Transverse colon (tissue), 4 donors: ENCODE measurements around the gene POPDC2. TPM values are rescaled to one million over a fixed set of nuclear protein-coding genes. Genes with fewer than 3 reads are reported as not detected.

Experiments
- DNase-seq: peaks from one replicate; pipeline ENCODE4 v3.0.0-alpha.2; 2019
- H3K27ac ChIP-seq, 4 donors: fragments of 200-600 bp; sonication (generic); 2 replicates each; pipeline ENCODE4 v1.5.1; 2016 to 2018; ENCODE audit warnings: inconsistent platforms in 4 of 4
- H3K27me3 ChIP-seq: fragments of 200-600 bp; sonication (generic); 2 replicates; pipeline ENCODE4 v1.5.1; 2017; ENCODE audit warnings: inconsistent platforms
- H3K36me3 ChIP-seq, 4 donors: fragments of 200-600 bp; sonication (generic); 2 replicates each; pipeline ENCODE4 v1.5.1; 2017 to 2019; ENCODE audit warnings: inconsistent platforms in 4 of 4
- H3K4me1 ChIP-seq, 4 donors: fragments of 200-600 bp; sonication (generic); 2 replicates each; pipeline ENCODE4 v1.5.1; 2017 to 2020; ENCODE audit warnings: inconsistent platforms in 4 of 4
- H3K4me3 ChIP-seq, 4 donors: fragments of 200-600 bp; sonication (generic); 1 replicate in 1 of 4; 2 replicates in 3 of 4; pipeline versions ENCODE4 v1.5.1 to v1.6.1; 2017 to 2019; ENCODE audit warnings: inconsistent platforms in 4 of 4
- H3K9me3 ChIP-seq, 2 donors: fragments of 200-600 bp; sonication (generic); 2 replicates each; pipeline ENCODE4 v1.5.1; 2017 to 2019; ENCODE audit warnings: inconsistent platforms in 2 of 2
- EP300 ChIP-seq: sonication (generic); formaldehyde crosslinking; IDR thresholded peaks from one replicate; pipeline ENCODE4 v1.6.1; 2017; ENCODE audit warnings: antibody characterized with exemption, low read depth
- POLR2A ChIP-seq: fragments of 450-650 bp; IDR thresholded peaks from one replicate; pipeline ENCODE4 v1.6.1; 2016; ENCODE audit warnings: antibody characterized with exemption, mild to moderate bottlenecking, moderate library complexity
- POLR2AphosphoS5 ChIP-seq, 3 donors: sonication (generic); formaldehyde crosslinking; IDR thresholded peaks; one replicate each; pipeline ENCODE4 v1.6.1; 2016; ENCODE audit warnings: antibody characterized with exemption in 3 of 3
- WGBS, 2 donors: methylation state at CpG; one replicate each; pipeline ENCODE4 v1.1.5; 2018; ENCODE audit warnings: low coverage in 1 of 2; 5-methylcytosine and 5-hydroxymethylcytosine counted together
- in situ Hi-C, 4 donors: fragments of 200-750 bp; cut with MboI; loops; one replicate each; pipeline versions ENCODE4 v1.15.0 to v1.15.1; 2017; ENCODE audit warnings: low sequenced_read_pairs in 3 of 4, low pct_ligation_motif_present in 1 of 4, low pct_unique_long_range_greater_than_20kb in 1 of 4
- intact Hi-C: fragments of 100-400 bp; cut with DNase I; formaldehyde crosslinking; loops from one replicate; pipeline ENCODE4 v1.15.1; 2023; ENCODE audit warnings: low total_unique reads
- total RNA-seq, 4 donors: library from RNA; depleted of rRNA; stranded (reverse); fragments of >200 nt; gene quantifications; one replicate each; pipeline ENCODE4 v1.1.0, GENCODE V29; 2016
- TF ChIP-seq, protein P1 (sequence below), 5 experiments: fragments of 200-600 bp in 3 of 5; fragments of 450-650 bp in 2 of 5; sonication (generic) in 3 of 5; IDR thresholded peaks; 1 replicate in 2 of 5; 2 replicates in 3 of 5; pipeline ENCODE4 v1.5.1; 2016 to 2017; ENCODE audit warnings: antibody characterized with exemption in 5 of 5, inconsistent platforms in 3 of 5, mild to moderate bottlenecking in 2 of 5, moderate library complexity in 1 of 5

The POPDC2 gene
- total RNA-seq, 4 donors from 2014 or later = 15.0 to 17.7 (median 15.6) TPM

DNA sequence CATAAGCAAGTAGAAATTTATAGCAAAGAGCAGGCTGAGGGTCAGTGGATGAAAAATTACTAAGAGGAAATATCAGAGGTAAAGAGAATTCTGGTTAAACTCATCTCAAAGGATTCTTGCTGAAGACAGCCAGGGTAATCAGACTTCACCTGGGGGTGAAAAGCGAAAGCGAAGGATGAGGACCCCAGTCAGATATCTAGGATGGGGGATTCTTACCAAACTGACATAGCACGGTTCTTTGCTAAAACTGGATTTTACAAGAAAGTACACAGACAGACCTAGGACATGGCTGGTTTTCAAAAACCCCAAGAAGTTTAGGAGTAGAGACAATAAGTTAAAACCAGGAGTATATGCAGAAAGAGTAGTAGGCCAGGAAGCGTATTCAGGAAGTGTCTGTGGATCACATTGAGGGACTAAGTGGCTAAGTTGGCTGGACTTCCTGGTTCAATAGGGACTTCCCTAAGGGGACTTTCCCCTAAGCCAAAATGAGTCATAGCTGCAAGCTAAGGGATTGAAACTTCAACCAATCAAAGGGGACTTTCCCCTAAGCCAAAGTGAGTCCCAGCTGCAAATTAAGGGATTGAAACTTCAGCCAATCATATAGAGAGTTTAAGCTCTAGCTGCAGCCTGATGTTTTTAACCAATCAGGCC, 40.0 kb upstream of the POPDC2 start:
- peak; percentile 13 for DNase-seq
- Histone ChIP-seq H3K4me1 (peaks cover 0 to 32% (median 10%) of the 10 kb centered on the region in 4 donors), H3K27ac (peak overlapping the region in 2 of 4 donors; percentile 4 to 36), H3K4me3 (no peak overlapping the region), H3K36me3 (no peaks in the 10 kb centered on the region), H3K9me3 (no peaks in the 10 kb centered on the region), H3K27me3 (peaks cover 6% of the 10 kb centered on the region)
- no peak for TF ChIP-seq EP300
- TF ChIP-seq POLR2AphosphoS5 (IDR thresholded peaks at IDR 0.05) = peak in 1 of 3 donors; percentile 36
- in situ Hi-C loops = no loop called here
- intact Hi-C loops = no loop called here
- 69 to 79% methylated on average over 4 of the region's 4 CpGs for WGBS, 2 donors

DNA sequence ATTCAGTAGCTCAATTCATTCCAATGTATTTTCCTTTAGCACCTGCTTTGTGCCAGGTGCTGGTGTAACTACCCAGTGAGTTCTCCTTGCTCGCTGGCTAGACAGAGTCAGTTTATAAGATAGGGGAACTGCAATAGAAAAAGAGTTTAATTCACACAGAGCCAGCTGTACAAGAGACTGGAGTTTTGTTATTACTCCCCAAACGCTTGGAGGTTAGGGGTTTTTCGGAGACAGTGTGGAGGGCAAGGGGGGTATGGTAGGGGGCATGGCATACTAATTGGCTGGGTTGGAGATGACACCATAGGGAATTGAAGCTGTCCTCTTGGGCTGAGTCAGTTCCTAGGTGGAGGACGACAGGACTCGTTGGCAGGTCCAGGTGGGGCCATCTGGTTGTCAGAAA, 37.0 kb upstream of the POPDC2 start:
- no peak for DNase-seq
- H3K36me3 ChIP-seq = no peaks in the 10 kb centered on the region
- no peaks in the 10 kb centered on the region for H3K9me3 ChIP-seq
- TF ChIP-seq POLR2AphosphoS5 (IDR thresholded peaks at IDR 0.05) = no peak
- no peaks in the 10 kb centered on the region for H3K27me3 ChIP-seq
- no peak overlapping the region for H3K4me3 ChIP-seq
- peaks cover 0 to 13% (median 6%) of the 10 kb centered on the region in 4 donors for H3K4me1 ChIP-seq
- WGBS, 2 donors = 72 to 77% methylated on average over 5 of the region's 5 CpGs
- intact Hi-C loops = no loop called here
- no peak overlapping the region for H3K27ac ChIP-seq
- in situ Hi-C loops = loop anchor here in 3 of 4 donors (25.0 kb wide), 3 partner anchors 185 to 410 kb away; partner anchors contain the start of genes ARHGAP31 (in 1 of the 3) and TIMMDC1 (in 1 of the 3)

DNA sequence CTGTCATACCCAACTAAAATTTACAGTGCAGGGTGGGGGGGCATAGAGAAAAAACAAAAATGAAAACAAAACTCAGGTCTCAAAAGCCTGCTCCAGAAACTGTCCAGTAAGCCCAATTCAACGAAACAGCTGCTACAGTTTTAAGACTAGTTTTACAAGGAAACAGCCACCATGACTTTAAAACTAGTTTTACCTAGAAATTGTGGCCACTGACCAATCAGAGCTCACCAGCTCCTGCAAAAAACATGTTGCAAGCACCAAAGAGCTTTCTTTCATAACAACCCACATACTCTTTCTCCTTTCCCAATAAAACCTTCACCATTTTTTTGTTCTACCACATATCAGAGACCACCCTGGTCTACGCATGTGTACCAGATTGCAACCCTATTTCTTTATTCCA, 35.1 kb upstream of the POPDC2 start:
- in situ Hi-C loops = loop anchor here in 3 of 4 donors (25.0 kb wide), 3 partner anchors 183 to 408 kb away; partner anchors contain the start of genes ARHGAP31 (in 1 of the 3) and TIMMDC1 (in 1 of the 3)
- no peak for DNase-seq
- 89 to 95% methylated on average over 2 of the region's 2 CpGs for WGBS, 2 donors
- H3K9me3 ChIP-seq = no peaks in the 10 kb centered on the region
- no peak overlapping the region for H3K27ac ChIP-seq
- intact Hi-C loops = loop anchor here (1.0 kb wide), 1 partner anchor 11 kb away; no protein-coding TSS in a partner anchor
- peaks cover 0 to 5% (median 2%) of the 10 kb centered on the region in 4 donors for H3K4me1 ChIP-seq
- H3K4me3 ChIP-seq = no peak overlapping the region
- TF ChIP-seq, protein P1, sequence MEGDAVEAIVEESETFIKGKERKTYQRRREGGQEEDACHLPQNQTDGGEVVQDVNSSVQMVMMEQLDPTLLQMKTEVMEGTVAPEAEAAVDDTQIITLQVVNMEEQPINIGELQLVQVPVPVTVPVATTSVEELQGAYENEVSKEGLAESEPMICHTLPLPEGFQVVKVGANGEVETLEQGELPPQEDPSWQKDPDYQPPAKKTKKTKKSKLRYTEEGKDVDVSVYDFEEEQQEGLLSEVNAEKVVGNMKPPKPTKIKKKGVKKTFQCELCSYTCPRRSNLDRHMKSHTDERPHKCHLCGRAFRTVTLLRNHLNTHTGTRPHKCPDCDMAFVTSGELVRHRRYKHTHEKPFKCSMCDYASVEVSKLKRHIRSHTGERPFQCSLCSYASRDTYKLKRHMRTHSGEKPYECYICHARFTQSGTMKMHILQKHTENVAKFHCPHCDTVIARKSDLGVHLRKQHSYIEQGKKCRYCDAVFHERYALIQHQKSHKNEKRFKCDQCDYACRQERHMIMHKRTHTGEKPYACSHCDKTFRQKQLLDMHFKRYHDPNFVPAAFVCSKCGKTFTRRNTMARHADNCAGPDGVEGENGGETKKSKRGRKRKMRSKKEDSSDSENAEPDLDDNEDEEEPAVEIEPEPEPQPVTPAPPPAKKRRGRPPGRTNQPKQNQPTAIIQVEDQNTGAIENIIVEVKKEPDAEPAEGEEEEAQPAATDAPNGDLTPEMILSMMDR (IDR thresholded peaks at IDR 0.05) = no peak
- TF ChIP-seq EP300 (no peak), POLR2AphosphoS5 (IDR thresholded peaks at IDR 0.05) (no peak), POLR2A (no peak)
- no peaks in the 10 kb centered on the region for H3K27me3 ChIP-seq
- H3K36me3 ChIP-seq = no peaks in the 10 kb centered on the region

DNA sequence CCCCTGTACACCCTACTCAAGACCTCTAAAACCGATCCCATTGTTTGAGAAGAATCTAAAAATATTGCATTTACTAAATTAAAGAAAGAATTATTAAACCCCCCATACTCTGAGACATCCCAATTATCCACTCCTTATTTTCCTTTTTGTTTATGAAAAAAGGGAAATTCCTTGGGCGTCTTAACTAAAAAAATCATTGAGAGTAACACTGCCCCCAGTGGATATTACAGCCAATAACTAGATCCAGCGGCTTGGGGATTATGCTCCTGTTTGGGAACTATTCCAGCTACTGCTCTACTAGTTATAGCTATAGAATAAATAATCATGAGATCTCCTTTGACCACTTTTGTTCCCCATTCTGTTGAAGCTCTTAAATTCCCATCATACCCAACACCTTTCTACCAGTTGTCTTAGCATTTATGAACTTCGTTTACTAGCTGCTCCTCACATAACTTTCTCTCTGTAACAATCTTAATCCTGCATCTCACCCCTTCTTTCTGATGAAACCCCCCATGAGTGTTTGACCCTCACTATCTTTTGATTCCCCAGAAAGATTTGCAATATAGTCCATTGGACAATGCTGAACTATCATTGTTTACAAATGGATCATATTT, 29.8 kb upstream of the POPDC2 start:
- H3K4me1 ChIP-seq = no peaks in the 10 kb centered on the region
- no peaks in the 10 kb centered on the region for H3K27me3 ChIP-seq
- intact Hi-C loops = no loop called here
- 55% methylated on average over 4 of the region's 4 CpGs for WGBS, 2 donors
- no peak overlapping the region for H3K4me3 ChIP-seq
- no peaks in the 10 kb centered on the region for H3K36me3 ChIP-seq
- H3K9me3 ChIP-seq = no peaks in the 10 kb centered on the region
- in situ Hi-C loops = loop anchor here in 3 of 4 donors (25.0 kb wide), 3 partner anchors 178 to 403 kb away; partner anchors contain the start of genes ARHGAP31 (in 1 of the 3) and TIMMDC1 (in 1 of the 3)
- no peak for TF ChIP-seq POLR2A
- TF ChIP-seq, protein P1 (IDR thresholded peaks at IDR 0.05) = peak in 4 of 5 experiments; percentile 28 to 50 (median 44)
- no peak for DNase-seq
- no peak overlapping the region for H3K27ac ChIP-seq

DNA sequence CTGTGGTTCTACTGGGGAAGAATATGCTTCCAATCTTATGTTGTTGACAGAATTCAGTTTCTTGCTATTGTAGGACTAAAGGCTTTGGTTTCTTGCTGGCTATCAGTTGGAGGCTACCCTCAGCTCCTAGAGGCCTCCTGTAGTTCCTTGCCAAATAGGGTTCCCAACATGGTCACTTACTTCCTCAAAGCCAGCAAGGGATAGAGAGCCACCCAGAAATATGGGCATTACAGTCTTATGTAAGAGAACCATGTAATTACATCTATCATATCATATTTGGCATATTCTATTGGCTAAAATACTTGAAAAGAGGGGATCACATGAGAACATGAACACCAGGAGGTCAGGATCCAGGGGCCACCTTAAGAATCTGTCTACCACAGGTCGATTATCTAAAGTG, 23.0 kb upstream of the POPDC2 start:
- TF ChIP-seq POLR2A = no peak
- 40 to 50% methylated on average over 1 of the region's 1 CpG for whole genome bisulfite sequencing, 2 donors
- Histone ChIP-seq H3K36me3 (no peaks in the 10 kb centered on the region), H3K9me3 (no peaks in the 10 kb centered on the region), H3K4me1 (no peaks in the 10 kb centered on the region), H3K4me3 (no peak overlapping the region), H3K27ac (no peak overlapping the region), H3K27me3 (no peaks in the 10 kb centered on the region)
- DNase-seq = no peak
- in situ Hi-C loops = loop anchor here in 3 of 4 donors (25.0 kb wide), 3 partner anchors 171 to 396 kb away; partner anchors contain the start of genes ARHGAP31 (in 1 of the 3) and TIMMDC1 (in 1 of the 3)
- intact Hi-C loops = no loop called here
